UCSD-AML1 (cell line): ENCODE data around the gene DCUN1D1.
"Not testable (repeated sequence)": the region's sequence is repeated elsewhere in the genome, so short reads cannot be mapped to it uniquely, and the experiment has no call there.

ENCODE experiments used
- DNase-seq: peaks from one replicate; lab custom pipeline; 2025; ENCODE audit not compliant: unreplicated experiment; lab: John Stamatoyannopoulos, UW

DCUN1D1 gene

DNA sequence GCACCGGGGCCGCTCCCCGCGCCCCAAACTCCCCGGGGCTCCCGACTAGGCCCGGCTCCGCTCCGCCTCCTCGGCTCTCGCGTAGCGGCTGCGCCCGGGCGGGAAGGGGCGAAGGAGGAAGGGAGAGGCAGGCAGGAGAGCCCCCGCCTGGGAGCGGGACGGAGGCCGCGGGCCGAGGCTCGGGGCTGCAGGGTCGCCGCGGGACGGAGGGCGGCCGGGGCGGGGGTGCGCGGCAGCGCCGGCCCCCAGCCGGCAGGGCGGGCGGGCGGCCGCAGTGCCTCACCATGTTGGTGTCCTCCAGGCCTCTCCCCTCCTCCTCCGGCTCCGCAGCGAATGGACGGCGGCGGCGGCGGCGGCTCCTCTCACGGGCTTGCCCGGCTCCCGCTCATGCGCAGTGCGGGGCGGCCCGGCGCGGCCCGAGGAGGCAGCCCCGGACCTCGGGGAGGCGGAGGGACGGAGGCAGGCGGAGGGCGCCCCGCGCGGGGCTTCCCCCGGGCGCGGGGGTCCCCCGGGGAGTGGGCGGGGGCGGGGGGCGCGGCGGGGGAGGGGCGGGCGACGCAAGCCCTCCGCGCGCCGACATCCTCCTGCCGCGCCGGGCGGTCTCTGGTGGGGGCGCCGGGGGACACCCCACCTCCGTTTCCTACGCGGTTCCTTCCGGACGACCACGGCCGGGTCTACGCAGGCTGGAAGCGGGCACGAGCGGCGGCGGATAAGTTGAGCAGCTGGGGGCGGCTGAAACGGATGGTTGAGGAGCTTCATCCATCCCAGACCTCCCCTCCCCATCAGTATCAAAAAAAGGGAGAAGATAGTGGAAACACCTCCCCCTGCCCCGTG is at the start of gene DCUN1D1:
Gene DCUN1D1 (minus strand): TSS at position 335 of the 834 bp plus-strand sequence. CDS start 49 bp downstream, at position 286.
- DNase-seq: peak; percentile 88

- DNase-seq: no peak
These were observed 48.1 kb upstream of the DCUN1D1 start for GRCh38 chr3:183028416-183028815.

DNA sequence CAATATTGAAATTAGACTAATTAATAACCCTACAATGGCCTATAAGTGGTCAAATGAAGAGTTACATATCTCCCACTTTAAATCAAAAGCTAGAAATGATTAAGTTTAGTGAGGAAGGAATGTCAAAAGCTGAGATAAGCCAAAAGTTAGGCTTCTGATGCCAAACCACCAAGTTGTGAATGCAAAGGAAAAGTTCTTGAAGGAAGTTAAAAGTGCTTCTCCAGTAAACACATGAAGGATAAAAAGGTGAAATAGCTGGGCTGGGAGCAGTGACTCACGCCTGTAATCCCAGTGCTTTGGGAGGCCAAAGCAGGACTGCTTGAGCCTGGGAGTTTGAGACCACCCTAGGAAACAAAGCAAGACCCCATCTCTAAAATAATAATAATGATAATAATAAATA is 46.9 kb upstream of the DCUN1D1 start:
- DNase-seq: no peak

- no peak for DNase-seq
These were observed 42.7 kb upstream of the DCUN1D1 start for GRCh38 chr3:183022936-183023516.

GRCh38 chr3:183018421-183019192 is 38.3 kb upstream of the DCUN1D1 start:
- no peak for DNase-seq

GRCh38 chr3:183015185-183015584 is 34.8 kb upstream of the DCUN1D1 start:
- DNase-seq: no peak

- no peak for DNase-seq
These were observed 33.5 kb upstream of the DCUN1D1 start for GRCh38 chr3:183013856-183014255.

GRCh38 chr3:183013074-183013473 is 32.7 kb upstream of the DCUN1D1 start:
- no peak for DNase-seq

DNA sequence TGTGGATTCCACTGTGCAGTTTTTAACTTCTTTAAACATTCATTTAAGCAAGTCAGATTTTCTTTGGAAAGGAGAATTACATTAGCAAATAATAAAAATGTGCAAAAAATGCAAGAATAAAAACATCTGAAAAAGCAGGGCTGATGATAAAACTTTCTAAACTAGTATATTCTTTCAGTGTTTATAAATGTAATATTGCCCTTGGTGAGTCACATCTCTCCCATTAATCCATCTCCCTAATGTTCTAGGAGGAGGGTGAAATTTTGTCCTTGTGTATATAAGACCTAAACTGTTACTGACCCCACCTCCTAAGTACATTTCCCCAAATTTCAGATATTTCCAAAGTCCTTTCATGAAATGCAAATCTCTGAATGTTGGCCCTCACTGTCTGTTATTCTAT is 28.5 kb upstream of the DCUN1D1 start:
- DNase-seq: no peak

GRCh38 chr3:183008303-183008702 is 28.0 kb upstream of the DCUN1D1 start:
- DNase-seq: no peak

GRCh38 chr3:183006396-183007002 is 26.2 kb upstream of the DCUN1D1 start:
- DNase-seq: no peak

- no peak for DNase-seq
These were observed 19.4 kb upstream of the DCUN1D1 start for GRCh38 chr3:182999767-183000166.

DNA sequence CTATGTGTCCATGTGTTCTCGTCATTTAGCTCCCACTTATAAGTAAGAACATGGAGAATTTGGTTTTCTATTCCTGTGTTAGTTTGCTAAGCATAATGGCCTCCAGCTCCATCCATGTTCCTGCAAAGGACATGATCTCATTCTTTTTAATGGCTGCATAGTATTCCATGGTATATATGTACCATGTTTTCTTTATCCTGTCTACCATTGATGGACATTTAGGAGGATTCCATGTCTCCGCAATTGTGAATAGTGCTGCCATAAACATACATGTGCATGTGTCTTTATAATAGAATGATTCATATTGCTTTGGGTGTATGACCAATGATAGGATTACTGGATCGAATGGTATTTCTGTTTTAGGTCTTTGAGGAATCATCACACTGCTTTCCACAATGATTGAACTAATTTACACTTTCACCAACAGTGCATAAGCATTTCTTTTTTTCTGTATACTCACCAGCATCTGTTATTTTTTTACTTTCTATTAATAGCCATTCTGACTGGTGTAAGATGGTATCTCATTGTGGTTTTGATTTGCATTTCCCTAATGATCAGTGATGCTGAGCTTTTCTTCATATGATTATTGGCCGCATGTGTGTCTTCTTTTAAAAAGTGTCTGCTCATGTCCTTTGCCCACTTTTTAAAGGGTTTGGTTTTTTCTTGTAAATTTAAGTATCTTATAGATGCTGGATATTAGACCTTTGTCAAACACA is 13.3 kb upstream of the DCUN1D1 start:
- not testable (repeated sequence) for DNase-seq

GRCh38 chr3:182989566-182989965 is 9.2 kb upstream of the DCUN1D1 start:
- no peak for DNase-seq

DNA sequence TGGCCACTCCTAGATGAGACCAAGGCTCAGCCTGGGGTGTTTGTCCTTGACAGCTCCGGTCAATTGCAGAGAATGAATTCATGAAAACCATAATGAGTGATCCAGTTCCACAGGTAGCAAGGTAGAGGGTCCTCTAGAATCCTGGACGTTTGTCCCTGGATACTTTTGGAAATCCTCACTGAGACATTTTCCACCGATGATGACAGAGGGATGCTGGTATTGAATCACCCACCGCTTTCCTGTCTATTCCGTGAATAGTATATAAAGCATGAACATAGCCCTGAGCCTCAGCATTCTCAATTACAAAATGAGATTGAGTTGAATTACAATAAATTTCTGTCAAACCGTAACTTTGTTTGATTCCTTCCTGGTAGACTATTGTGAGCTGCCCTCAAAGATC is 5.7 kb upstream of the DCUN1D1 start:
- no peak for DNase-seq

GRCh38 chr3:182983876-182984275 is 3.5 kb upstream of the DCUN1D1 start:
- DNase-seq: no peak

DNA sequence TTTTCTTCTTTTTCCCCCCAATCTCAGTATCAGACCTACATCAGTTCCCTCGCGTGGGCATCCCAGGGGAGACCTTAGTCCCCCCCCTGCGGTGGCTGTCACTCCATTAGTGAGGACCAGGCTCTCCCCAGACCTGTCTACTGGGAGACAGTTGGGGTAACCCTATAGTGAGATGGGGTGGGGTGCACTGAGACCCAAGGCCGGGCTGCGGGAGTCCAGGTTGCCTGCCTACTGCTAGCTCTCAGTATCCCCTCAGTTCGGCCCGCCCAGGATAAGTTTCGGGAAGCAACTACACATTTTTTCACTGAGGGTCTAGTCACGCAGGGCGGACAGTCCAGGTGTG is 671 bp upstream of the DCUN1D1 start:
- DNase-seq: no peak

GRCh38 chr3:182979674-182980191 is 605 bp downstream of the DCUN1D1 start:
- peak; percentile 56 for DNase-seq

DNA sequence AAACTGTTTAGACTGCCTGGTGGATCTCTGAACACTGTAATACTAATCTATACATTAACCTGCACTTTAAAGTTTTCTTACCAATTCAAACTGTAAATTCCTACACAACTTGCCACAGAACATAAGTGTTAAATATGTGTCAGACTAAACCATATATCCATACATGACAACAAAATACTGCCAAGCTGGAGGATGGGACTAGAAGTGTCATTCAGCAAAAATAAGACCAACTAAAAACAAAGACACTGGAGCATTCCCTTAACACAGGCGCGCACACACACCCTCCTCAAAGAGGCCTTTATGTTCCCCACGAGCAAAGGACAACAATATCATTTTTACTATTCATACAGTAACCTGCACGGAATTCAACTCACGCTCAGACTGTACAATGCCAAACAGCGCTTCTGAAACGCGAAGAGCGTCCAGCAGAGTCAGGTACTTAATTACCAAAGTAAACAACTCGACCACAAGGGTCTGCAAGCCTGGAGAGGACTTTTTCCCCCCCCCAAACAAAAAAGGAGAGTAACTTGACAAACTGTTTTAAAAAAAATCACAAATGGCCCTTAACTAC is 1.1 kb downstream of the DCUN1D1 start:
- DNase-seq: no peak

DNA sequence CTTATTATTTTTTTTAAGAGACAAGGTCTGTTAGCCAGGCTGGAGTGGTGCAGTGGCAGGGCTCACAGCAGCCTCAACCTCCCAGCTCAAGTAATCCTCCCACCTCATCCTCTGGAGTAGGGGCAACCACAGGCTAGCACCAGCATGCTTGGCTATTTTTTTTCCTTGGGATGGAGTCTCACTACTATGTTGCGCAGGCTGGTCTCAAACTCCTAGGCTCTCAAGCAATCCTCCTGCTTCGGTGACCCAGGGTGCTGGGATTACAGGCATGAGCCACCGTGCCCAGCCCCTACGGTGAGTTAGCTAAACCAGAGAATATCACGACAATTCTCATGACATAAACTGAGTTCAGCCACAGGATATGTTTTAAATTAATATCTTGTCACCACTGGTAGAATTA is 2.0 kb downstream of the DCUN1D1 start:
- DNase-seq: no peak
